CD14-positive monocyte (primary cell): ENCODE data around the gene NTM. TPM values are rescaled to one million over a fixed set of nuclear protein-coding genes. Genes with fewer than 3 reads are reported as not detected.

Source experiments
- DNase-seq, 3 donors: peaks; one replicate each; pipeline ENCODE4 v3.0.0-alpha.2; 2011 to 2022
- H2AFZ ChIP-seq: 2 replicates; pipeline ENCODE4 v1.6.0; 2012; ENCODE audit warnings: mild to moderate bottlenecking, low read depth, low read length, inconsistent platforms; ENCODE audit not compliant: insufficient read depth, poor library complexity, severe bottlenecking
- H3K27ac ChIP-seq, 2 donors: 1 replicate in 1 of 2; 2 replicates in 1 of 2; pipeline ENCODE4 v1.5.1; 2012 to 2013; ENCODE audit warnings: low read length in 2 of 2, control low read depth in 1 of 2, inconsistent platforms in 1 of 2, low read depth in 1 of 2, mild to moderate bottlenecking in 1 of 2
- H3K27me3 ChIP-seq, 2 donors: one replicate each; pipeline versions ENCODE4 v1.6.0 to v1.6.1; 2011 to 2013; ENCODE audit warnings: low read length in 2 of 2; ENCODE audit not compliant: control insufficient read depth in 2 of 2, insufficient read depth in 2 of 2
- H3K36me3 ChIP-seq, 2 donors: replicated peaks in 1 of 2; 1 replicate in 1 of 2; 2 replicates in 1 of 2; pipeline versions ENCODE4 v1.5.1 to v1.6.1; 2012 to 2013; ENCODE audit warnings: low read length in 2 of 2, control low read depth in 1 of 2, inconsistent platforms in 1 of 2, mild to moderate bottlenecking in 1 of 2; ENCODE audit not compliant: insufficient read depth in 2 of 2, control insufficient read depth in 1 of 2
- H3K4me1 ChIP-seq, 2 donors: 1 replicate in 1 of 2; 2 replicates in 1 of 2; pipeline versions ENCODE4 v1.5.1 to v1.6.1; 2012 to 2013; ENCODE audit warnings: low read length in 2 of 2, control low read depth in 1 of 2, inconsistent platforms in 1 of 2, mild to moderate bottlenecking in 1 of 2, moderate library complexity in 1 of 2; ENCODE audit not compliant: insufficient read depth in 2 of 2, control insufficient read depth in 1 of 2
- H3K4me2 ChIP-seq: replicated peaks from 2 replicates; pipeline ENCODE3; 2012; ENCODE audit warnings: low read length, moderate library complexity, mild to moderate bottlenecking; ENCODE audit not compliant: poor library complexity, severe bottlenecking; ENCODE audit errors: extremely low read depth
- H3K4me3 ChIP-seq, 3 experiments: fragments of 200-600 bp in 1 of 3; sonication (generic) in 1 of 3; replicated peaks in 1 of 3; 1 replicate in 2 of 3; 2 replicates in 1 of 3; pipeline ENCODE4 v1.5.1; 2011 to 2013; ENCODE audit warnings: low read length in 3 of 3, mild to moderate bottlenecking in 3 of 3, control low read depth in 2 of 3, low read depth in 2 of 3, inconsistent platforms in 1 of 3, moderate library complexity in 1 of 3
- H3K79me2 ChIP-seq: 2 replicates; pipeline ENCODE4 v1.6.0; 2012; ENCODE audit warnings: mild to moderate bottlenecking, control low read depth, inconsistent platforms, low read length, moderate library complexity; ENCODE audit not compliant: insufficient read depth
- H3K9ac ChIP-seq: 2 replicates; pipeline ENCODE4 v1.6.0; 2017; ENCODE audit warnings: low read length, mild to moderate bottlenecking; ENCODE audit not compliant: insufficient read depth, poor library complexity, severe bottlenecking
- H3K9me3 ChIP-seq, 2 donors: replicated peaks in 1 of 2; 1 replicate in 1 of 2; 2 replicates in 1 of 2; pipeline versions ENCODE4 v1.5.1 to v1.6.1; 2012 to 2013; ENCODE audit warnings: low read length in 2 of 2, control low read depth in 1 of 2; ENCODE audit not compliant: control insufficient read depth in 1 of 2, insufficient read depth in 1 of 2
- H4K20me1 ChIP-seq: 2 replicates; pipeline ENCODE4 v1.6.0; 2012; ENCODE audit warnings: mild to moderate bottlenecking, low read length, control low read depth, moderate library complexity; ENCODE audit not compliant: insufficient read depth
- H3K27ac Mint-ChIP-seq, 7 donors: one replicate each; pipeline ENCODE4 v1.8.0; 2020; ENCODE audit warnings: mild to moderate bottlenecking in 7 of 7, mixed read lengths in 7 of 7, moderate library complexity in 6 of 7, inconsistent platforms in 2 of 7
- H3K27me3 Mint-ChIP-seq, 3 donors: one replicate each; pipeline ENCODE4 v1.8.0; 2021 to 2022; ENCODE audit warnings: low read depth in 3 of 3, mild to moderate bottlenecking in 3 of 3, mixed read lengths in 3 of 3, moderate library complexity in 3 of 3, inconsistent platforms in 1 of 3
- H3K36me3 Mint-ChIP-seq, 2 donors: one replicate each; pipeline ENCODE4 v1.8.0; 2020; ENCODE audit warnings: mixed read lengths in 2 of 2, inconsistent platforms in 1 of 2, mild to moderate bottlenecking in 1 of 2
- H3K4me1 Mint-ChIP-seq: one replicate; pipeline ENCODE4 v1.8.0; 2020; ENCODE audit warnings: mild to moderate bottlenecking, mixed read lengths
- H3K4me3 Mint-ChIP-seq, 2 donors: one replicate each; pipeline ENCODE4 v1.8.0; 2020; ENCODE audit warnings: mild to moderate bottlenecking in 2 of 2, mixed read lengths in 2 of 2, moderate library complexity in 1 of 2
- H3K9me3 Mint-ChIP-seq, 7 donors: one replicate each; pipeline ENCODE4 v1.8.0; 2020 to 2022; ENCODE audit warnings: mixed read lengths in 7 of 7, mild to moderate bottlenecking in 6 of 7, moderate library complexity in 6 of 7, inconsistent platforms in 2 of 7
- CTCF ChIP-seq: fragments of 200-600 bp; IDR thresholded peaks from one replicate; pipeline ENCODE4 v1.8.0; 2022; ENCODE audit warnings: antibody characterized with exemption, mild to moderate bottlenecking
- WGBS: methylation state at CpG from one replicate; pipeline ENCODE4 v1.1.5; 2013; ENCODE audit warnings: missing lambda C conversion rate; ENCODE audit not compliant: insufficient coverage; 5-methylcytosine and 5-hydroxymethylcytosine counted together
- intact Hi-C, 2 donors: fragments of 100-400 bp; cut with micrococcal nuclease; formaldehyde crosslinking; loops; one replicate each; pipeline versions ENCODE4 v1.15.0 to v1.15.1; 2023
- polyA plus RNA-seq, 3 donors: library from polyadenylated mRNA; depleted of rRNA in 1 of 3; unstranded in 2 of 3; stranded (reverse) in 1 of 3; fragments of 300-500 nt in 2 of 3; fragments of >200 nt in 1 of 3; fragmentation: Illumina TruSeq in 2 of 3; gene quantifications; 1 replicate in 2 of 3; 2 replicates in 1 of 3; pipeline ENCODE4 v1.2.3, GENCODE V29; 2012 to 2021

Gene NTM
- polyA plus RNA-seq, 3 donors, result not detected

GRCh38 chr11:132346558-132347148 lies 976.2 kb downstream of the NTM start:
- no peaks in the 10 kb centered on the region for H3K36me3 Mint-ChIP-seq
- no peak for TF ChIP-seq CTCF
- no peak for DNase-seq
- H3K27ac ChIP-seq, result no peak overlapping the region
- no peak overlapping the region for H3K4me3 ChIP-seq
- H3K27ac Mint-ChIP-seq, result no peak overlapping the region
- peaks cover 0 to 7% (median 1%) of the 10 kb centered on the region in 3 donors for H3K27me3 Mint-ChIP-seq
- H3K4me1 Mint-ChIP-seq, result no peaks in the 10 kb centered on the region
- no peak overlapping the region for H3K4me3 Mint-ChIP-seq
- no peaks in the 10 kb centered on the region for H3K27me3 ChIP-seq
- peaks cover 0 to 7% (median 2%) of the 10 kb centered on the region in 7 donors for H3K9me3 Mint-ChIP-seq
- no peaks in the 10 kb centered on the region for H3K36me3 ChIP-seq
- no peak overlapping the region for H2AFZ ChIP-seq
- H4K20me1 ChIP-seq, result no peaks in the 10 kb centered on the region
- intact Hi-C loops, result no loop called here
- H3K4me2 ChIP-seq, result no peak overlapping the region
- H3K9ac ChIP-seq, result no peak overlapping the region
- no peaks in the 10 kb centered on the region for H3K79me2 ChIP-seq
- no peaks in the 10 kb centered on the region for H3K9me3 ChIP-seq
- H3K4me1 ChIP-seq, result no peaks in the 10 kb centered on the region
- WGBS, result 93% methylated on average over 3 of the region's 6 CpGs

- WGBS, result 80% methylated on average over 11 of the region's 22 CpGs
- H3K36me3 ChIP-seq, result no peaks in the 10 kb centered on the region
- peaks cover 0 to 7% (median 1%) of the 10 kb centered on the region in 3 donors for H3K27me3 Mint-ChIP-seq
- H3K27ac Mint-ChIP-seq, result no peak overlapping the region
- H3K9ac ChIP-seq, result no peak overlapping the region
- no peak for DNase-seq
- no peaks in the 10 kb centered on the region for H3K36me3 Mint-ChIP-seq
- H3K4me3 Mint-ChIP-seq, result no peak overlapping the region
- peaks cover 0 to 8% (median 2%) of the 10 kb centered on the region in 7 donors for H3K9me3 Mint-ChIP-seq
- no peaks in the 10 kb centered on the region for H3K27me3 ChIP-seq
- no peaks in the 10 kb centered on the region for H3K9me3 ChIP-seq
- H4K20me1 ChIP-seq, result no peaks in the 10 kb centered on the region
- no peaks in the 10 kb centered on the region for H3K4me1 ChIP-seq
- no peak for TF ChIP-seq CTCF
- H3K79me2 ChIP-seq, result no peaks in the 10 kb centered on the region
- no peak overlapping the region for H2AFZ ChIP-seq
- intact Hi-C loops, result no loop called here
- H3K4me3 ChIP-seq, result no peak overlapping the region
- no peaks in the 10 kb centered on the region for H3K4me1 Mint-ChIP-seq
- no peak overlapping the region for H3K4me2 ChIP-seq
- no peak overlapping the region for H3K27ac ChIP-seq
Observed at GRCh38 chr11:132347156-132348090, 977.0 kb downstream of the NTM start.
